ENCODE results near the gene CCDC33. TPM values are rescaled to one million over a fixed set of nuclear protein-coding genes. Genes with fewer than 3 reads are reported as not detected.

The CCDC33 gene
- total and polyA plus RNA-seq, 8 donors: 0.58 to 9.4 (median 0.73) TPM; not detected in 5

DNA sequence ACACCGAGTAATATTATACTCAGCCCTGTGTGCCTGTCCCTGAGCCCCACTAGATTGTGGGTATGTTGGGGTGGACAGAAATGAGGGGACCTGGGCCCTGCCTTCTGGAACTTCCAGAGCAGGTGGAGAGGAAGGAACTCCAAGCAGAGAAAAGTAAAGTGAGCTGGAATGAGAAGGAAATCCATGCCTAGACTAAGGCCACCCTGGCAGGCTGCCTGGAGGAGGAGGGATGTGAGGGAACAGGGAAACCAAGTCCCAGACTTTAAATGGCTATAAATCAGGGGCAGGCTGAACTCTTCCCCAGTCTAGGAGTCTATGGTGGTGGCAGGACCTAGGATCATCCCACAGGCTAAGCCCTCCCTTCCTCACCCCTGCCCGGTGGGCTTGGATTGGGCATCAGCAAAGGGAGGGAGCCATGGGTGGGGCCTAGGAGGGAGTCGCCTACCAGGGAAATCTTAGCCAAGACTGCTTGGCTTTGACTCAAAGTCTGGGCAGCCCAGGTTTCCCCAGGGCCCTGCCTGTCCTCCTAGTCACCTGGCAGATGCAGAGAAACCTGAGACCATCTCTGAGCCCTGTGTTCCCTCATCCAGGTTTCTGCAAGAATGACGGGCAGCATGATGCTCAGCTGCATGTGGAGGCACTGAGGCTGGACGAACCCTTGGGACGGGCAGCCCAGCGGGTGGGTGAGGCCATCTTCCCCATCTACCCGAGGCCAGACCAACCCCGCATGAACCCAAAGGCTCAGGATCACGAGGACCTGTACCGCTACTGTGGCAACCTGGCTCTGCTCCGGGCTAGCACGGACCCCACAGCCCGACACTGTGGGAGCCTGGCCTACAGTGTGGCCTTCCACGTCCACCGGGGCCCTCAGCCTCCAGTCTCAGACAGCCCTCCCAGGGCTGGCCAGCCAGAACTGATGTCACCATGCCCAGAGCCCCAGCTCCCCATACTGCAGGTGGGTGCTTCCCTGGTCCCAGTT, 17.9 kb upstream of the CCDC33 start:
- TF ChIP-seq EP300 (IDR thresholded peaks at IDR 0.05) (no peak), CTCF (IDR thresholded peaks at IDR 0.05) (no peak), POLR2AphosphoS5 (IDR thresholded peaks at IDR 0.05) (no peak), POLR2A (IDR thresholded peaks at IDR 0.05) (no peak)
- Histone ChIP-seq H3K4me3 (no peak overlapping the region), H3K27ac (no peak overlapping the region), H3K36me3 (no peaks in the 10 kb centered on the region), H3K27me3 (peaks cover 0 to 47% (median 0%) of the 10 kb centered on the region in 3 donors), H3K9me3 (no peaks in the 10 kb centered on the region), H3K4me1 (peaks cover 0 to 17% (median 9%) of the 10 kb centered on the region in 4 donors)
- intact Hi-C loops (cut with DNase I; ENCODE audit: low total_unique reads): no loop called here
- DNase-seq: no peak
- WGBS, 5 donors: 77 to 90% (median 83%) methylated on average over 11 to 16 of the region's 16 CpGs

- Histone ChIP-seq H3K27me3 (peaks cover 0 to 60% (median 0%) of the 10 kb centered on the region in 3 donors), H3K36me3 (no peaks in the 10 kb centered on the region), H3K9me3 (no peaks in the 10 kb centered on the region), H3K27ac (no peak overlapping the region), H3K4me1 (peaks cover 0 to 5% (median 5%) of the 10 kb centered on the region in 4 donors), H3K4me3 (no peak overlapping the region)
- intact Hi-C loops (cut with DNase I; ENCODE audit: low total_unique reads): no loop called here
- no peak for DNase-seq
- no peak for TF ChIP-seq POLR2AphosphoS5 (IDR thresholded peaks at IDR 0.05)
- no peak for TF ChIP-seq EP300 (IDR thresholded peaks at IDR 0.05)
- TF ChIP-seq CTCF (IDR thresholded peaks at IDR 0.05): no peak
- TF ChIP-seq POLR2A (IDR thresholded peaks at IDR 0.05): no peak
- 69 to 79% (median 72%) methylated on average over 11 of the region's 11 CpGs for WGBS, 5 donors
Observed at GRCh38 chr15:74220475-74221248, 15.5 kb upstream of the CCDC33 start.

DNA sequence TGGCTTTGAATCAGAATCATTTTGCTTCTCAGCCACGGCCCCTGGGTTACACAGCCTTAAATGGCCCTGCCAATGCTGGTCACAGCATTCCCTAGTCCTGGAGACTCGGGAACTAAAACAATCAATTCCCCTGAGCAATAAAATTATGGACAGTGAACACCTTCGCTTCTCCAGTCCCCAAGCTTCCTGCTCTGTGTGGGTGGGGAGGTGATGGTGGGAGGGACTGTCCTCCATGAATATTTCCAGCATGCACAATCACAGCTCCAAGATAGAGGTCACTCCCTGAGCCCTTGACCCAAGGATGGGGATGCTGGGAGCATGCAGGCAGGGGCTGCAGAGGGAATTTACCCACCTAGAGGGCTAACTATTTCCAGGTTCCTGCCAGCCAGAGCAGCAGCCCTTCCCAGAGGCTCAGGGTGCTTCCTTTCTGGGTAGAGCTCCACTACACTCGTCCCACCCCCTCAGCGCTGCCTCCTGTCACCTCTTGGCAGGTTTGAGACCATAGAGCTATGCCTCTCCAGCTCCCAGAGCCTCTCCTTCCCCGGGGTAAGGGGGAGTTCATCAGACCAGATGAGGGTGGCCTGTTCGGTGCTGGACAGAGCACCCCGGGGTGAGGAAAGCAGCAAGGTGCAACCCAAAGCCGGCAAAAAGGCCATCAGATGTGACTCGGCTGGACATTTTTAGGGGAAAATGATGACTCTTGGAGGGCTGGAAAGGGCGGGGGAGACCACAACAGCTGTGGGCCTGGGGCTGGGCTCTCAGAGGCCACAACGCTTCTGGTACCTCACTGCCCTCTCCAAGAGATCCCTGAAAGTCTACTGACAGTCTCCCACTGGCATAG, 14.5 kb upstream of the CCDC33 start:
- H3K9me3 ChIP-seq: no peaks in the 10 kb centered on the region
- no peak overlapping the region for H3K4me3 ChIP-seq
- no peak for DNase-seq
- H3K36me3 ChIP-seq: no peaks in the 10 kb centered on the region
- peaks cover 0 to 65% (median 0%) of the 10 kb centered on the region in 3 donors for H3K27me3 ChIP-seq
- TF ChIP-seq POLR2AphosphoS5 (IDR thresholded peaks at IDR 0.05) (no peak), EP300 (IDR thresholded peaks at IDR 0.05) (no peak), CTCF (IDR thresholded peaks at IDR 0.05) (no peak), POLR2A (IDR thresholded peaks at IDR 0.05) (no peak)
- intact Hi-C loops (cut with DNase I; ENCODE audit: low total_unique reads): no loop called here
- 46 to 60% (median 55%) methylated on average over 9 to 12 of the region's 12 CpGs for WGBS, 5 donors
- H3K4me1 ChIP-seq: peaks cover 0 to 5% (median 0%) of the 10 kb centered on the region in 4 donors
- H3K27ac ChIP-seq: no peak overlapping the region
